ENCODE results near the gene SAFB.

GRCh38 chr19:5687360-5688198 is 64.7 kb downstream of the SAFB start:
- TF ChIP-seq CBX2 (IDR thresholded peaks at IDR 0.05; ENCODE audit: low read depth, low read length) (no peak), CBX2 (CRISPR knock-in tag; IDR thresholded peaks at IDR 0.05; ENCODE audit: low read depth) (no peak), TCF7 (IDR thresholded peaks at IDR 0.05; ENCODE audit: low read depth) (no peak), KDM1A (CRISPR knock-in tag; IDR thresholded peaks at IDR 0.05) (no peak), ZSCAN9 (CRISPR knock-in tag; IDR thresholded peaks at IDR 0.05; ENCODE audit: borderline replicate concordance) (no peak), ZMAT5 (CRISPR knock-in tag; IDR thresholded peaks at IDR 0.05; ENCODE audit: borderline replicate concordance, low read depth) (no peak), ETV5 (CRISPR knock-in tag; IDR thresholded peaks at IDR 0.05; ENCODE audit: borderline replicate concordance) (no peak), ZNF580 (CRISPR knock-in tag; IDR thresholded peaks at IDR 0.05; ENCODE audit: borderline replicate concordance, low read depth) (no peak), MYC (CRISPR knock-in tag; IDR thresholded peaks at IDR 0.05; ENCODE audit: borderline replicate concordance) (0 out of 2 replicates have a peak, but pooled peaks have one; percentile 35), ZC3H4 (CRISPR knock-in tag; IDR thresholded peaks at IDR 0.05; ENCODE audit: borderline replicate concordance) (no peak), RARA (CRISPR knock-in tag; IDR thresholded peaks at IDR 0.05) (no peak), FOXP4 (CRISPR knock-in tag; IDR thresholded peaks at IDR 0.05) (no peak), FOXJ3 (CRISPR knock-in tag; IDR thresholded peaks at IDR 0.05; ENCODE audit: borderline replicate concordance) (no peak)
